ENCODE measurements around the gene CTXND1.

DNA sequence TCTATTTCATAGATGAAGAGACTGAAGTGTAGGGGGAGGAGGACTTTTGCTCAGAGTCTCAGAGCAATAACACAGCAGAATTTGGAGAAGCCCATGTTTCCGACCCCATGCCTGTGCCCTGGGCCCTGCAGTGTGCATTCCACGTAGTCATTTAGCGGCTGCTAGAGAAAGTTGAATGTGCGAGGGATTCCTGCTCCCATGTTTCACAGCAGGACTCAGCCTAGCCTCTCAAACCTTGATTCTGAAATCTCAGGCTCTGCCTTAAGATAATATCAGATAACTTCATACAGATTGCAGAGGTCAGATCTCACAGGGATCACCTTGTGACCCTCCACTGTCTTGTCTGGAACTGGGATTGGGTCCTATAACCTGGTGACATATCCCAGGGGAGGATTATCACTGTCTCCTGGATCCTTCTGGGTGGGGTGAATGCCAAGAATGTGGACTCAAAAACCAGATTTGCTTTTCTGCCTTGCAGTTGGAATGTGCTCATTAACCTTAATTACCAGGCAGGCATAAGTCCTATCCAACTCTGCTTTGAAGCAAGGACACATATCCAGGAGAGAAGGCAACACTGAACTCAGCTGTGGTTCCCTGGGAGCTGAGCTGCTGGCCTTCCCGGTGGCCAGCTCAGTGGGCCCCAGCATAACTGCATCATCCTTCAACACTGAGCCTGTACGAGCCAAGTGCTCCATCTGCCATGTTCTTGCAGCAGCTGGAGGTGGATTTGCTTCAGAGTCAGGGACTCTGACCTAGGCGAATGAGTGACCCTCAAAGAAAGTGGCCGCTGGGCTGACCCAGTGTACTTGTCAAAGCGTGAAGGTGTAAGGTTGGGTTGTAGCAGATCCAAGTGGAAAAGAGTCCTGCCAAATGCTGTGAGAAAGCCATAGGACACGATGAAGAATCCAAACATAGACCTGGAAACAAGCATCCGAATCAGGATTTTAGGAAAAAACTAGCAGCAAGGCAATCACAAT lies 43.0 kb downstream of the CTXND1 start:
- TF ChIP-seq CTCF (IDR thresholded peaks at IDR 0.05) (no peak), EP300 (IDR thresholded peaks at IDR 0.05) (no peak), POLR2A (IDR thresholded peaks at IDR 0.05) (no peak)
